RWPE2 (cell line): Measurements from ENCODE around the gene KPNA4.

Experiments used
- ATAC-seq: fragments of 200-7000 bp; cut with Tn5 transposase; 3 replicates; pipeline ENCODE4 v1.9.1; 2021; ENCODE audit warnings: low read depth
- DNase-seq: peaks from one replicate; pipeline ENCODE4 v3.0.0-alpha.2; 2020; ENCODE audit warnings: low spot score
- H3K27ac ChIP-seq: fragments of 450-650 bp; 2 replicates; pipeline ENCODE4 v1.5.1; 2017; ENCODE audit warnings: mild to moderate bottlenecking; ENCODE audit not compliant: poor library complexity, severe bottlenecking
- H3K27me3 ChIP-seq: fragments of 250-450 bp; sonication (Bioruptor Pico); 2 replicates; pipeline ENCODE4 v1.5.1; 2021; ENCODE audit warnings: mild to moderate bottlenecking, moderate library complexity; ENCODE audit not compliant: insufficient read depth, poor library complexity, severe bottlenecking
- H3K36me3 ChIP-seq: fragments of 250-450 bp; sonication (Bioruptor Pico); 2 replicates; pipeline ENCODE4 v1.5.1; 2020; ENCODE audit warnings: low read depth, mild to moderate bottlenecking, moderate library complexity
- H3K4me1 ChIP-seq: fragments of 250-450 bp; sonication (Bioruptor Pico); 2 replicates; pipeline ENCODE4 v1.5.1; 2021; ENCODE audit warnings: mild to moderate bottlenecking, moderate library complexity; ENCODE audit not compliant: insufficient read depth, poor library complexity, severe bottlenecking
- H3K4me3 ChIP-seq: fragments of 250-450 bp; sonication (Bioruptor Pico); 2 replicates; pipeline ENCODE4 v1.5.1; 2021; ENCODE audit warnings: mild to moderate bottlenecking, moderate library complexity; ENCODE audit not compliant: severe bottlenecking
- H3K9me3 ChIP-seq: fragments of 250-450 bp; sonication (Bioruptor Pico); 2 replicates; pipeline ENCODE4 v1.5.1; 2021; ENCODE audit warnings: mild to moderate bottlenecking, moderate library complexity; ENCODE audit not compliant: severe bottlenecking
- CTCF ChIP-seq: fragments of 450-650 bp; IDR thresholded peaks from one replicate; pipeline ENCODE4 v1.5.1; 2017; ENCODE audit warnings: mild to moderate bottlenecking, moderate library complexity; ENCODE audit not compliant: poor library complexity, severe bottlenecking

Gene KPNA4

GRCh38 chr3:160445854-160446253, 119.5 kb downstream of the KPNA4 start:
- Histone ChIP-seq H3K4me1 (peaks cover 24% of the 10 kb centered on the region), H3K27ac (no peak overlapping the region), H3K4me3 (no peak overlapping the region), H3K9me3 (no peaks in the 10 kb centered on the region), H3K36me3 (peaks cover 58% of the 10 kb centered on the region), H3K27me3 (no peaks in the 10 kb centered on the region)
- no peak for ATAC-seq
- no peak for DNase-seq
- TF ChIP-seq CTCF: no peak
